ENCODE data around the gene ZNF695.
A peak's percentile ranks its signal among the peaks of the same experiment; 100 is the strongest.

ZNF695 gene

GRCh38 chr1:246987083-246987690 lies 20.7 kb downstream of the ZNF695 start:
- H3K36me3 ChIP-seq (replicated peaks), result peaks cover 62% of the 10 kb centered on the region

GRCh38 chr1:246978785-246979184 lies 29.1 kb downstream of the ZNF695 start:
- Histone ChIP-seq H3K9me3 (peaks cover 29% of the 10 kb centered on the region), H3K4me1 (no peaks in the 10 kb centered on the region), H3K36me3 (replicated peaks) (peaks cover 29% of the 10 kb centered on the region), H3K27me3 (ENCODE audit: low read depth) (no peaks in the 10 kb centered on the region), H3K4me3 (no peak overlapping the region)
- in situ Hi-C loops (cut with MboI; ENCODE audit: low sequenced_read_pairs), result no loop called here
- DNase-seq (ENCODE audit: low spot score in 2 of 2), result no peak

More at GRCh38 chr1:246987083-246987690, 20.7 kb downstream of the ZNF695 start:
- in situ Hi-C loops (cut with MboI; ENCODE audit: low sequenced_read_pairs), result no loop called here
- H3K4me3 ChIP-seq, result no peak overlapping the region
- no peak for DNase-seq (ENCODE audit: low spot score in 2 of 2)
- no peaks in the 10 kb centered on the region for H3K4me1 ChIP-seq
- peaks cover 40% of the 10 kb centered on the region for H3K9me3 ChIP-seq
- no peaks in the 10 kb centered on the region for H3K27me3 ChIP-seq (ENCODE audit: low read depth)

GRCh38 chr1:246978281-246978680 lies 29.6 kb downstream of the ZNF695 start:
- H3K27me3 ChIP-seq (ENCODE audit: low read depth), result no peaks in the 10 kb centered on the region
- H3K36me3 ChIP-seq (replicated peaks), result peaks cover 30% of the 10 kb centered on the region
- in situ Hi-C loops (cut with MboI; ENCODE audit: low sequenced_read_pairs), result no loop called here
- no peak overlapping the region for H3K4me3 ChIP-seq
- H3K9me3 ChIP-seq, result peaks cover 34% of the 10 kb centered on the region
- H3K4me1 ChIP-seq, result no peaks in the 10 kb centered on the region
- no peak for DNase-seq (ENCODE audit: low spot score in 2 of 2)

GRCh38 chr1:246971969-246972368 lies 35.9 kb downstream of the ZNF695 start:
- Histone ChIP-seq H3K4me3 (no peak overlapping the region), H3K36me3 (replicated peaks) (peaks cover 16% of the 10 kb centered on the region), H3K27me3 (ENCODE audit: low read depth) (no peaks in the 10 kb centered on the region), H3K9me3 (peaks cover 28% of the 10 kb centered on the region), H3K4me1 (no peaks in the 10 kb centered on the region)
- in situ Hi-C loops (cut with MboI; ENCODE audit: low sequenced_read_pairs), result no loop called here
- no peak for DNase-seq (ENCODE audit: low spot score in 2 of 2)

GRCh38 chr1:246971090-246971721 lies 36.7 kb downstream of the ZNF695 start:
- in situ Hi-C loops (cut with MboI; ENCODE audit: low sequenced_read_pairs), result no loop called here
- H3K36me3 ChIP-seq (replicated peaks), result peaks cover 16% of the 10 kb centered on the region
- H3K27me3 ChIP-seq (ENCODE audit: low read depth), result no peaks in the 10 kb centered on the region
- no peak overlapping the region for H3K4me3 ChIP-seq
- peak in 1 of 2 experiments; percentile 37 for DNase-seq (ENCODE audit: low spot score in 2 of 2)
- H3K9me3 ChIP-seq, result peaks cover 28% of the 10 kb centered on the region
- H3K4me1 ChIP-seq, result no peaks in the 10 kb centered on the region

GRCh38 chr1:246969621-246970020 lies 38.2 kb downstream of the ZNF695 start:
- in situ Hi-C loops (cut with MboI; ENCODE audit: low sequenced_read_pairs), result no loop called here
- Histone ChIP-seq H3K27me3 (ENCODE audit: low read depth) (no peaks in the 10 kb centered on the region), H3K36me3 (replicated peaks) (peaks cover 11% of the 10 kb centered on the region), H3K4me1 (no peaks in the 10 kb centered on the region), H3K9me3 (peaks cover 21% of the 10 kb centered on the region), H3K4me3 (no peak overlapping the region)
- no peak for DNase-seq (ENCODE audit: low spot score in 2 of 2)

- in situ Hi-C loops (cut with MboI; ENCODE audit: low sequenced_read_pairs), result no loop called here
- H3K4me1 ChIP-seq, result no peaks in the 10 kb centered on the region
- no peak for DNase-seq (ENCODE audit: low spot score in 2 of 2)
- peaks cover 14% of the 10 kb centered on the region for H3K36me3 ChIP-seq (replicated peaks)
- H3K4me3 ChIP-seq, result no peak overlapping the region
- H3K9me3 ChIP-seq, result peaks cover 17% of the 10 kb centered on the region
- no peaks in the 10 kb centered on the region for H3K27me3 ChIP-seq (ENCODE audit: low read depth)
Observed at GRCh38 chr1:246966502-246966901, 41.4 kb downstream of the ZNF695 start.

GRCh38 chr1:246959944-246960693 lies 47.7 kb downstream of the ZNF695 start:
- no peaks in the 10 kb centered on the region for H3K9me3 ChIP-seq
- H3K4me1 ChIP-seq, result peaks cover 3% of the 10 kb centered on the region; the same call in 1 of the 2 replicates
- in situ Hi-C loops (cut with MboI; ENCODE audit: low sequenced_read_pairs), result no loop called here
- H3K36me3 ChIP-seq (replicated peaks), result peaks cover 25% of the 10 kb centered on the region
- H3K4me3 ChIP-seq, result no peak overlapping the region
- DNase-seq (ENCODE audit: low spot score in 2 of 2), result no peak
- H3K27me3 ChIP-seq (ENCODE audit: low read depth), result no peaks in the 10 kb centered on the region

- H3K27me3 ChIP-seq (ENCODE audit: low read depth), result no peaks in the 10 kb centered on the region
- DNase-seq (ENCODE audit: low spot score in 2 of 2), result no peak
- H3K9me3 ChIP-seq, result no peaks in the 10 kb centered on the region
- peaks cover 9% of the 10 kb centered on the region for H3K36me3 ChIP-seq (replicated peaks)
- no peaks in the 10 kb centered on the region for H3K4me1 ChIP-seq
- H3K4me3 ChIP-seq, result no peak overlapping the region
- in situ Hi-C loops (cut with MboI; ENCODE audit: low sequenced_read_pairs), result no loop called here
Observed at GRCh38 chr1:246954126-246954525, 53.7 kb downstream of the ZNF695 start.

GRCh38 chr1:246951413-246951812 lies 56.4 kb downstream of the ZNF695 start:
- H3K4me1 ChIP-seq, result no peaks in the 10 kb centered on the region
- no peaks in the 10 kb centered on the region for H3K27me3 ChIP-seq (ENCODE audit: low read depth)
- no peak overlapping the region for H3K4me3 ChIP-seq
- H3K36me3 ChIP-seq (replicated peaks), result peaks cover 4% of the 10 kb centered on the region; the same call in 1 of the 2 replicates
- no peak for DNase-seq (ENCODE audit: low spot score in 2 of 2)
- in situ Hi-C loops (cut with MboI; ENCODE audit: low sequenced_read_pairs), result no loop called here
- no peaks in the 10 kb centered on the region for H3K9me3 ChIP-seq

- H3K4me1 ChIP-seq, result no peaks in the 10 kb centered on the region
- H3K36me3 ChIP-seq (replicated peaks), result peaks cover 4% of the 10 kb centered on the region; the same call in 1 of the 2 replicates
- in situ Hi-C loops (cut with MboI; ENCODE audit: low sequenced_read_pairs), result no loop called here
- no peaks in the 10 kb centered on the region for H3K9me3 ChIP-seq
- DNase-seq (ENCODE audit: low spot score in 2 of 2), result no peak
- H3K27me3 ChIP-seq (ENCODE audit: low read depth), result no peaks in the 10 kb centered on the region
- H3K4me3 ChIP-seq, result no peak overlapping the region
Observed at GRCh38 chr1:246949956-246950355, 57.9 kb downstream of the ZNF695 start.

GRCh38 chr1:246947255-246947654 lies 60.6 kb downstream of the ZNF695 start:
- Histone ChIP-seq H3K9me3 (no peaks in the 10 kb centered on the region), H3K4me3 (no peak overlapping the region), H3K27me3 (ENCODE audit: low read depth) (no peaks in the 10 kb centered on the region), H3K4me1 (no peaks in the 10 kb centered on the region), H3K36me3 (replicated peaks) (peaks cover 6% of the 10 kb centered on the region)
- no peak for DNase-seq (ENCODE audit: low spot score in 2 of 2)
- in situ Hi-C loops (cut with MboI; ENCODE audit: low sequenced_read_pairs), result no loop called here

GRCh38 chr1:246946366-246946765 lies 61.5 kb downstream of the ZNF695 start:
- H3K27me3 ChIP-seq (ENCODE audit: low read depth), result no peaks in the 10 kb centered on the region
- no peaks in the 10 kb centered on the region for H3K9me3 ChIP-seq
- in situ Hi-C loops (cut with MboI; ENCODE audit: low sequenced_read_pairs), result no loop called here
- H3K36me3 ChIP-seq (replicated peaks), result peaks cover 6% of the 10 kb centered on the region
- H3K4me3 ChIP-seq, result no peak overlapping the region
- H3K4me1 ChIP-seq, result no peaks in the 10 kb centered on the region
- DNase-seq (ENCODE audit: low spot score in 2 of 2), result no peak

All from HAP-1 (cell line).